K562 (cell line): ENCODE data around the gene ST8SIA2. TPM values are rescaled to one million over a fixed set of nuclear protein-coding genes. Genes with fewer than 3 reads are reported as not detected.

Experiments
- ATAC-seq: fragments of 200-7000 bp; cut with Tn5 transposase; 3 replicates; pipeline ENCODE4 v1.9.1; 2020; ENCODE audit warnings: moderate library complexity
- BruUV-seq: library from RNA; stranded (reverse); fragments of 400-500 nt; replicated peaks from 2 replicates; lab custom pipeline; 2021; lab: Mats Ljungman, UMichigan
- CTCF ChIA-PET: fragments of 300-600 bp; formaldehyde crosslinking; extraction: SDS; loops from one replicate; lab custom pipeline; 2021; ENCODE audit warnings: low intra/inter-chr PET ratio; lab: Yijun Ruan, JAX
- POLR2A ChIA-PET: fragments of 300-600, 350-650 bp; sonication (Branson Sonifier 250); formaldehyde crosslinking; extraction: SDS; loops from one replicate; lab custom pipeline; 2021; ENCODE audit warnings: antibody characterized with exemption, inconsistent platforms; lab: Yijun Ruan, JAX
- DNase-seq, 4 experiments: peaks; one replicate each; pipeline versions ENCODE4 v3.0.0 to v3.0.0-alpha.2; 2011 to 2018; ENCODE audit warnings: low spot score in 3 of 4, mixed read lengths in 3 of 4; ENCODE audit errors: extremely low read depth in 1 of 4
- FAIRE-seq: peaks from 2 replicates; lab custom pipeline; 2011; peaks lifted over from hg19 to GRCh38; lab: Jason Lieb, UNC
- H2AFZ ChIP-seq: 2 replicates; pipeline ENCODE4 v1.6.0; 2011; ENCODE audit warnings: low read depth, low read length, control low read depth, inconsistent platforms
- H3K27ac ChIP-seq: fragments of 200-600 bp; 3 replicates; pipeline ENCODE4 v1.8.0; 2011; ENCODE audit warnings: low read depth, mild to moderate bottlenecking, control low read depth, inconsistent platforms, low read length, moderate library complexity, mixed read lengths; ENCODE audit errors: extremely low read depth
- H3K27me3 ChIP-seq, 2 experiments: fragments of 300-600 bp in 1 of 2; 2 replicates in 1 of 2; 3 replicates in 1 of 2; pipeline versions ENCODE4 v1.6.0 to v1.8.0; 2011; ENCODE audit warnings: inconsistent platforms in 2 of 2, low read length in 2 of 2, mild to moderate bottlenecking in 1 of 2, mixed read lengths in 1 of 2, moderate library complexity in 1 of 2; ENCODE audit not compliant: control insufficient read depth in 2 of 2, insufficient read depth in 2 of 2
- H3K36me3 ChIP-seq: fragments of 300-600 bp; 3 replicates; pipeline ENCODE4 v1.8.0; 2011; ENCODE audit warnings: mild to moderate bottlenecking, low read length, inconsistent platforms; ENCODE audit not compliant: control insufficient read depth, insufficient read depth
- H3K4me1 ChIP-seq, 2 experiments: fragments of 200-600 bp in 1 of 2; replicated peaks in 1 of 2; 2 replicates in 1 of 2; 3 replicates in 1 of 2; pipeline versions ENCODE4 v1.5.1 to v1.8.0; 2011; ENCODE audit warnings: inconsistent platforms in 2 of 2, low read length in 2 of 2, mild to moderate bottlenecking in 1 of 2, mixed read lengths in 1 of 2, moderate library complexity in 1 of 2; ENCODE audit not compliant: control insufficient read depth in 2 of 2, insufficient read depth in 2 of 2
- H3K4me2 ChIP-seq: 2 replicates; pipeline ENCODE4 v1.6.1; 2011; ENCODE audit warnings: low read length, control low read depth, inconsistent platforms, mixed read lengths; ENCODE audit not compliant: insufficient read depth
- H3K4me3 ChIP-seq: fragments of 200-600 bp; sonication (generic), shearing (Covaris generic); 2 replicates; pipeline ENCODE4 v1.5.1; 2016; ENCODE audit warnings: control low read depth, inconsistent platforms
- H3K79me2 ChIP-seq: fragments of 200-600 bp; 3 replicates; pipeline ENCODE4 v1.8.0; 2011; ENCODE audit warnings: low read length, inconsistent platforms; ENCODE audit not compliant: control insufficient read depth, insufficient read depth
- H3K9ac ChIP-seq, 2 experiments: 2 replicates each; pipeline versions ENCODE4 v1.6.0 to v1.6.1; 2011; ENCODE audit warnings: low read depth in 2 of 2, low read length in 2 of 2, control low read depth in 1 of 2, inconsistent platforms in 1 of 2, mild to moderate bottlenecking in 1 of 2, mixed read lengths in 1 of 2; ENCODE audit not compliant: insufficient read depth in 1 of 2
- H3K9me1 ChIP-seq: one replicate; pipeline ENCODE4 v1.6.0; 2011; ENCODE audit warnings: inconsistent platforms, mild to moderate bottlenecking, low read length, moderate library complexity; ENCODE audit not compliant: control insufficient read depth, insufficient read depth
- H3K9me3 ChIP-seq: replicated peaks from 2 replicates; pipeline ENCODE4 v1.5.1; 2011; ENCODE audit warnings: low read depth, low read length, inconsistent platforms; ENCODE audit not compliant: control insufficient read depth, insufficient read depth
- H4K20me1 ChIP-seq: replicated peaks from 2 replicates; pipeline ENCODE4 v1.6.1; 2011; ENCODE audit warnings: low read length, inconsistent platforms, mixed read lengths; ENCODE audit not compliant: control insufficient read depth, insufficient read depth
- ARID4B ChIP-seq: sonication (generic); formaldehyde crosslinking; IDR thresholded peaks from 2 replicates; pipeline ENCODE4 v1.8.0; 2022; ENCODE audit warnings: mild to moderate bottlenecking, missing genetic modification reagents
- NCOA1 ChIP-seq: fragments of 450-650 bp; IDR thresholded peaks from 2 replicates; pipeline ENCODE4 v1.6.1; 2016; ENCODE audit warnings: low read depth
- SRF ChIP-seq, 2 experiments: fragments of 250-450, 450-650 bp in 1 of 2; sonication (Bioruptor Pico) in 1 of 2; sonication (generic) in 1 of 2; formaldehyde crosslinking; IDR thresholded peaks; 2 replicates each; pipeline versions ENCODE4 v1.5.0 to v1.5.1; 2020 to 2022; ENCODE audit warnings: mild to moderate bottlenecking in 1 of 2, missing genetic modification reagents in 1 of 2
- THRB ChIP-seq: fragments of 450-650 bp; formaldehyde crosslinking; conservative IDR thresholded peaks from 2 replicates; pipeline ENCODE4 v1.4.0; 2022; ENCODE audit warnings: mild to moderate bottlenecking, missing genetic modification characterization
- U2AF2 ChIP-seq: fragments of 200-400 bp; formaldehyde crosslinking; optimal IDR thresholded peaks from 2 replicates; pipeline ENCODE3; 2017; ENCODE audit warnings: low read depth, mild to moderate bottlenecking, low read length
- UBTF ChIP-seq, 2 experiments: IDR thresholded peaks; 2 replicates each; pipeline ENCODE4 v1.6.1; 2012; ENCODE audit warnings: improper control_type of control experiment in 2 of 2, low read depth in 2 of 2, low read length in 2 of 2, borderline replicate concordance in 1 of 2
- ZNF197 ChIP-seq: fragments of 200-800 bp; sonication (Bioruptor generic); IDR thresholded peaks from 2 replicates; pipeline ENCODE4 v1.6.1; 2016; ENCODE audit warnings: low read depth, missing genetic modification characterization, missing compliant biosample characterization
- WGBS: fragments of 100-300 bp; shearing (Covaris generic); methylation state at CpG from one replicate; pipeline ENCODE4 v1.1.6; 2016; ENCODE audit warnings: low coverage, mixed read lengths; ENCODE audit not compliant: insufficient coverage; ENCODE audit errors: missing lambda C conversion rate; 5-methylcytosine and 5-hydroxymethylcytosine counted together
- in situ Hi-C: fragments of 300-500 bp; cut with MboI; formaldehyde crosslinking; loops from 4 replicates; pipeline ENCODE4 v1.15.0; 2018; ENCODE audit warnings: inconsistent platforms, mixed read lengths
- intact Hi-C: fragments of 100-400 bp; cut with micrococcal nuclease; formaldehyde crosslinking; loops from 2 replicates; pipeline ENCODE4 v1.14.2; 2022
- polyA plus RNA-seq, 8 experiments: library from polyadenylated mRNA; depleted of rRNA in 4 of 8; stranded (reverse) in 5 of 8; unstranded in 3 of 8; fragments of >200 nt; fragmentation: Nextera tagmentation in 2 of 8; fragmentation: Illumina TruSeq in 1 of 8; extraction: Ambion mirVana in 2 of 8; extraction: Trizol in 1 of 8; gene quantifications; 2 replicates each; pipeline versions ENCODE4 v1.2.1 to v1.2.3, GENCODE V29; 2011 to 2014; ENCODE audit warnings: inconsistent platforms in 1 of 8, missing spikeins in 1 of 8
- total RNA-seq, 7 experiments: library from RNA; depleted of rRNA in 6 of 7; stranded (reverse); fragments of >200 nt in 6 of 7; fragmentation: Illumina TruSeq in 2 of 7; extraction: Trizol in 2 of 7; gene quantifications; 2 replicates each; pipeline versions ENCODE4 v1.2.1 to v1.2.3, GENCODE V29; 2011 to 2021; ENCODE audit warnings: low replicate concordance in 1 of 7
- TF ChIP-seq, protein P1 (sequence below): fragments of 450-650 bp; IDR thresholded peaks from 2 replicates; pipeline ENCODE4 v1.6.1; 2016; ENCODE audit warnings: missing biosample characterization, missing genetic modification characterization

The ST8SIA2 gene
- total and polyA plus RNA-seq, 9 of the 15 experiments (the other 6 are each of a cell fraction or from before 2014, with no cell fraction given): not detected

DNA sequence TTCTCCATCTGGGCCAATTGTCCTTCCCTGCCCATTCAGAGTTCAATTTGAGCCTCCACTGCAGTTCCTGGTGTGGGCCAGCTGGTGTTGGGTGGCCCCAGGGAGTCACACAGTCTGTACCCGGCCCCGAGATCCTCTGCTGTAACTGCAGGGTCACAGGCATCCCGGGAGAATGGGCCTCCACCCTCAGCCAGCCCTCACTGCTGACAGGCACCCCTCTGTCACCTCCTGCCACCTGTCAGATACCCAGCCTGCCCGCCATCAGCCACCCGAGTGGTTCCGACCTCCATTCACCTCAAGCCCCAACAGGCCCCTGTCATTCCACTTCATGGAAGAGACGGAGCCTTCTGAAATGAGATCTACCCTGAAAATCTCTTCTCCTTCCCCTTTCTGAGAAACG, 73.2 kb downstream of the ST8SIA2 start:
- Histone ChIP-seq H3K9me1 (no peaks in the 10 kb centered on the region), H2AFZ (no peak overlapping the region), H3K9me3 (no peaks in the 10 kb centered on the region), H3K79me2 (no peaks in the 10 kb centered on the region)
- POLR2A ChIA-PET: no interaction called here
- no peak for DNase-seq
- TF ChIP-seq ZNF197 (no peak), NCOA1 (no peak), UBTF (IDR thresholded peaks at IDR 0.05; ENCODE audit: borderline replicate concordance in 1 of 2, low read depth in 2 of 2, low read length in 2 of 2) (no peak), ARID4B (CRISPR knock-in tag) (no peak), THRB (CRISPR knock-in tag) (no peak), U2AF2 (no peak), SRF (CRISPR knock-in tag; IDR thresholded peaks at IDR 0.05) (no peak)
- TF ChIP-seq, protein P1, sequence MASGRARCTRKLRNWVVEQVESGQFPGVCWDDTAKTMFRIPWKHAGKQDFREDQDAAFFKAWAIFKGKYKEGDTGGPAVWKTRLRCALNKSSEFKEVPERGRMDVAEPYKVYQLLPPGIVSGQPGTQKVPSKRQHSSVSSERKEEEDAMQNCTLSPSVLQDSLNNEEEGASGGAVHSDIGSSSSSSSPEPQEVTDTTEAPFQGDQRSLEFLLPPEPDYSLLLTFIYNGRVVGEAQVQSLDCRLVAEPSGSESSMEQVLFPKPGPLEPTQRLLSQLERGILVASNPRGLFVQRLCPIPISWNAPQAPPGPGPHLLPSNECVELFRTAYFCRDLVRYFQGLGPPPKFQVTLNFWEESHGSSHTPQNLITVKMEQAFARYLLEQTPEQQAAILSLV (tag): no peak
- TF ChIP-seq, all 486 proteins: peak for 0
- CTCF ChIA-PET: no interaction called here
- intact Hi-C loops: no loop called here
- Histone ChIP-seq H3K4me2 (no peak overlapping the region), H3K9ac (no peak overlapping the region), H3K4me1 (no peaks in the 10 kb centered on the region; a peak in 2 of 5 replicates), H3K36me3 (no peaks in the 10 kb centered on the region), H3K27me3 (peaks cover 9 to 29% of the 10 kb centered on the region in 2 experiments; a peak in 3 of 5 replicates), H3K4me3 (no peak overlapping the region), H3K27ac (no peak overlapping the region), H4K20me1 (peaks cover 4% of the 10 kb centered on the region; the same call in 1 of the 2 replicates)
- WGBS: 2% methylated on average over 8 of the region's 8 CpGs
- FAIRE-seq: no peak
- ATAC-seq: no peak
- no TSS peak for BruUV-seq
- in situ Hi-C loops: no loop called here
